Endothelial cell of umbilical vein (primary cell): ENCODE results near the gene DUSP11. TPM values are rescaled to one million over a fixed set of nuclear protein-coding genes. Genes with fewer than 3 reads are reported as not detected.

ENCODE experiments used
- BruUV-seq: library from RNA; stranded (reverse); fragments of 400-500 nt; replicated peaks from 2 replicates; lab custom pipeline; 2021; lab: Mats Ljungman, UMichigan
- CTCF ChIA-PET: fragments of 300-600, 350-600 bp; sonication (Branson Sonifier 250); formaldehyde crosslinking; loops from one replicate; lab custom pipeline; 2021; ENCODE audit warnings: antibody characterized with exemption, inconsistent platforms; lab: Charles Lee
- POLR2A ChIA-PET: fragments of 300-600, 350-600 bp; sonication (Branson Sonifier 250); formaldehyde crosslinking; loops from one replicate; lab custom pipeline; 2021; ENCODE audit warnings: antibody characterized with exemption, inconsistent platforms; lab: Charles Lee
- DNase-seq: peaks from one replicate; pipeline ENCODE4 v3.0.0-alpha.2; 2011; ENCODE audit warnings: low read depth, low spot score
- FAIRE-seq: peaks from 2 replicates; lab custom pipeline; 2011; peaks lifted over from hg19 to GRCh38; lab: Jason Lieb, UNC
- H2AFZ ChIP-seq: 2 replicates; pipeline ENCODE4 v1.6.0; 2012; ENCODE audit warnings: low read depth, low read length, control low read depth, inconsistent platforms
- H3K27ac ChIP-seq: 2 replicates; pipeline ENCODE4 v1.5.1; 2011; ENCODE audit warnings: low read depth, mild to moderate bottlenecking, control low read depth, low read length, moderate library complexity; ENCODE audit not compliant: insufficient read depth
- H3K27me3 ChIP-seq, 2 experiments: 2 replicates each; pipeline versions ENCODE4 v1.6.0 to v1.6.1; 2011; ENCODE audit warnings: low read length in 2 of 2, mixed read lengths in 1 of 2; ENCODE audit not compliant: control insufficient read depth in 2 of 2, insufficient read depth in 2 of 2
- H3K36me3 ChIP-seq, 2 experiments: 2 replicates in 1 of 2; 3 replicates in 1 of 2; pipeline ENCODE4 v1.5.1; 2011; ENCODE audit warnings: low read length in 2 of 2, mild to moderate bottlenecking in 1 of 2, moderate library complexity in 1 of 2; ENCODE audit not compliant: control insufficient read depth in 2 of 2, insufficient read depth in 2 of 2; ENCODE audit errors: extremely low read depth in 1 of 2
- H3K4me1 ChIP-seq: 3 replicates; pipeline ENCODE4 v1.5.1; 2011; ENCODE audit warnings: mild to moderate bottlenecking, low read length; ENCODE audit not compliant: control insufficient read depth, insufficient read depth; ENCODE audit errors: extremely low read depth
- H3K4me2 ChIP-seq: 2 replicates; pipeline ENCODE4 v1.6.1; 2011; ENCODE audit warnings: low read length, control low read depth, mixed read lengths; ENCODE audit not compliant: insufficient read depth
- H3K4me3 ChIP-seq, 3 experiments: fragments of 200-600 bp in 1 of 3; sonication (generic), shearing (Covaris generic) in 1 of 3; replicated peaks in 1 of 3; 2 replicates each; pipeline ENCODE4 v1.5.1; 2011 to 2016; ENCODE audit warnings: control low read depth in 3 of 3, low read length in 3 of 3, mild to moderate bottlenecking in 2 of 3, inconsistent platforms in 1 of 3, low read depth in 1 of 3, moderate library complexity in 1 of 3; ENCODE audit not compliant: insufficient read depth in 1 of 3
- H3K79me2 ChIP-seq: 2 replicates; pipeline ENCODE4 v1.6.0; 2012; ENCODE audit warnings: low read length, inconsistent platforms; ENCODE audit not compliant: control insufficient read depth, insufficient read depth
- H3K9ac ChIP-seq: replicated peaks from 2 replicates; pipeline ENCODE3; 2011; ENCODE audit warnings: low read length, control low read depth; ENCODE audit not compliant: insufficient read depth; ENCODE audit errors: extremely low read depth
- H3K9me1 ChIP-seq: replicated peaks from 3 replicates; pipeline ENCODE4 v1.6.0; 2011; ENCODE audit warnings: mild to moderate bottlenecking, low read length; ENCODE audit not compliant: control insufficient read depth, insufficient read depth; ENCODE audit errors: extremely low read depth
- H3K9me3 ChIP-seq: replicated peaks from 2 replicates; pipeline ENCODE4 v1.5.1; 2012; ENCODE audit warnings: low read length, inconsistent platforms; ENCODE audit not compliant: control insufficient read depth, insufficient read depth
- H4K20me1 ChIP-seq: replicated peaks from 2 replicates; pipeline ENCODE3; 2011; ENCODE audit warnings: mild to moderate bottlenecking, low read length; ENCODE audit not compliant: control insufficient read depth, insufficient read depth; ENCODE audit errors: extremely low read depth
- EZH2 ChIP-seq: IDR thresholded peaks from 2 replicates; pipeline ENCODE4 v1.6.1; 2012; ENCODE audit warnings: borderline replicate concordance, low read depth, mild to moderate bottlenecking, moderate library complexity, low read length, inconsistent platforms; ENCODE audit not compliant: severe bottlenecking
- FOS ChIP-seq: IDR thresholded peaks from 2 replicates; pipeline ENCODE4 v1.6.1; 2011; ENCODE audit warnings: mild to moderate bottlenecking, low read length, moderate library complexity, borderline replicate concordance; ENCODE audit not compliant: insufficient read depth
- GATA2 ChIP-seq: IDR thresholded peaks from 2 replicates; pipeline ENCODE4 v1.7.0; 2011; ENCODE audit warnings: low read depth, mild to moderate bottlenecking, moderate library complexity, mixed read lengths, low read length; ENCODE audit not compliant: insufficient read length, insufficient read depth
- JUN ChIP-seq: IDR thresholded peaks from 2 replicates; pipeline ENCODE4 v1.6.1; 2011; ENCODE audit warnings: borderline replicate concordance, low read depth; ENCODE audit not compliant: insufficient read length, insufficient read depth
- MYC ChIP-seq: IDR thresholded peaks from one replicate; pipeline ENCODE4 v1.6.1; 2011; ENCODE audit warnings: mild to moderate bottlenecking, low read depth, low read length
- POLR2A ChIP-seq: IDR thresholded peaks from 2 replicates; pipeline ENCODE4 v1.6.1; 2012; ENCODE audit warnings: low read depth, mild to moderate bottlenecking, control low read depth, low read length
- POLR2AphosphoS5 ChIP-seq: IDR thresholded peaks from 2 replicates; pipeline ENCODE4 v1.6.1; 2012; ENCODE audit warnings: low read depth, mild to moderate bottlenecking, control low read depth, low read length, moderate library complexity; ENCODE audit not compliant: insufficient read depth
- dilution Hi-C: fragments of 300-500 bp; cut with MboI; formaldehyde crosslinking; loops from one replicate; pipeline ENCODE4 v1.15.0; 2019; ENCODE audit warnings: low sequenced_read_pairs; ENCODE audit not compliant: extremely low pct_ligation_motif_present
- intact Hi-C: fragments of 100-400 bp; cut with micrococcal nuclease; formaldehyde crosslinking; loops from one replicate; pipeline ENCODE4 v1.10.0; 2022
- polyA plus RNA-seq, 4 experiments: library from polyadenylated mRNA; depleted of rRNA in 3 of 4; stranded (reverse) in 3 of 4; unstranded in 1 of 4; fragments of >200 nt; gene quantifications; 2 replicates each; pipeline versions ENCODE4 v1.2.1 to v1.2.3, GENCODE V29; 2011 to 2012; ENCODE audit warnings: missing spikeins in 1 of 4
- total RNA-seq: library from RNA; stranded (reverse); gene quantifications from 2 replicates; pipeline ENCODE4 v1.2.3, GENCODE V29; 2021
- TF ChIP-seq, protein P1 (sequence below), 2 donors: IDR thresholded peaks; 1 replicate in 1 of 2; 2 replicates in 1 of 2; pipeline ENCODE4 v1.5.1; 2011; ENCODE audit warnings: low read length in 2 of 2, mild to moderate bottlenecking in 2 of 2, moderate library complexity in 2 of 2, control low read depth in 1 of 2, inconsistent platforms in 1 of 2, low read depth in 1 of 2; ENCODE audit not compliant: insufficient read depth in 1 of 2; ENCODE audit errors: extremely low read depth in 1 of 2
- TF ChIP-seq, protein P2 (sequence below): IDR thresholded peaks from 2 replicates; pipeline ENCODE4 v1.6.1; 2011; ENCODE audit not compliant: insufficient read depth, insufficient read length

DUSP11 gene
- total and polyA plus RNA-seq, 2 donors (not counting 3 experiments of a cell fraction or from before 2014, with no cell fraction given): 18.6 to 27.0 TPM

DNA sequence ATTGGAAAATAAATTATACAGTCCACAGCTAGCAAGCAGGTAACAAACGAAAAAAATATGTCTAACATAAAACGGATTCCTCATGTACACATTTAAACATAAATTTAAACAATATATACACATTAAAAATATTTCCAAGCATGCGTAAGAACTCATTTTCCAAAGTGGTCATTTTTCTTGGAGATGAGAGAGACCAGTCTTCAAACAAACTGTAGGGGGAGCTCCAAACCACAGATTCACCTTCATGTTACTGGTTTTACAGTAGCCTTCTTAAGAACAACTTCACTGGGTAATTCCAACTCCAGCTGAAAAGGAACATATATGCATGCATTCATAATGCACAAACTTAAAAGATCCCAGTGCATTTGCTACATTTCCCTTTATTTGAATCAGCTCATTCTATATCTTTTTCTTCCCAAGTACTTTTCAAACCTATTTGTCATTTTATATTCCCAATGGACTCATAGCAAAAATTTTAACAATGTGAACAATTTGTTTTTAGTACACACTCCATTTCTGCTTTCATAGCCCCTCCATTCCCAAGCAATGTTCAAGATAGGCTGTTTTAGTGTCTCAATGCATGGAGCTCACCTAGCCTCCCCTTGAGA, 44.1 kb upstream of the DUSP11 start:
- no peaks in the 10 kb centered on the region for H3K36me3 ChIP-seq
- H3K27ac ChIP-seq: no peak overlapping the region
- peaks cover 8% of the 10 kb centered on the region for H3K4me1 ChIP-seq
- no peaks in the 10 kb centered on the region for H4K20me1 ChIP-seq
- no peak for FAIRE-seq
- H3K4me2 ChIP-seq: no peak overlapping the region
- no peak for TF ChIP-seq JUN
- TF ChIP-seq, protein P1, sequence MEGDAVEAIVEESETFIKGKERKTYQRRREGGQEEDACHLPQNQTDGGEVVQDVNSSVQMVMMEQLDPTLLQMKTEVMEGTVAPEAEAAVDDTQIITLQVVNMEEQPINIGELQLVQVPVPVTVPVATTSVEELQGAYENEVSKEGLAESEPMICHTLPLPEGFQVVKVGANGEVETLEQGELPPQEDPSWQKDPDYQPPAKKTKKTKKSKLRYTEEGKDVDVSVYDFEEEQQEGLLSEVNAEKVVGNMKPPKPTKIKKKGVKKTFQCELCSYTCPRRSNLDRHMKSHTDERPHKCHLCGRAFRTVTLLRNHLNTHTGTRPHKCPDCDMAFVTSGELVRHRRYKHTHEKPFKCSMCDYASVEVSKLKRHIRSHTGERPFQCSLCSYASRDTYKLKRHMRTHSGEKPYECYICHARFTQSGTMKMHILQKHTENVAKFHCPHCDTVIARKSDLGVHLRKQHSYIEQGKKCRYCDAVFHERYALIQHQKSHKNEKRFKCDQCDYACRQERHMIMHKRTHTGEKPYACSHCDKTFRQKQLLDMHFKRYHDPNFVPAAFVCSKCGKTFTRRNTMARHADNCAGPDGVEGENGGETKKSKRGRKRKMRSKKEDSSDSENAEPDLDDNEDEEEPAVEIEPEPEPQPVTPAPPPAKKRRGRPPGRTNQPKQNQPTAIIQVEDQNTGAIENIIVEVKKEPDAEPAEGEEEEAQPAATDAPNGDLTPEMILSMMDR (IDR thresholded peaks at IDR 0.05; ENCODE audit: extremely low read depth in 1 of 2, insufficient read depth in 1 of 2, low read depth in 1 of 2, low read length in 2 of 2): peak; percentile 60 to 76
- TF ChIP-seq GATA2: no peak
- no TSS peak for BruUV-seq
- POLR2A ChIA-PET: no interaction called here
- peak; percentile 81 for DNase-seq
- dilution Hi-C loops: no loop called here
- no peaks in the 10 kb centered on the region for H3K9me3 ChIP-seq
- no peak overlapping the region for H3K4me3 ChIP-seq
- no peak overlapping the region for H2AFZ ChIP-seq
- intact Hi-C loops: loop anchor here (1.0 to 10.0 kb wide), 5 partner anchors 323 to 571 kb away; partner anchors contain the start of gene BOLA3
- H3K79me2 ChIP-seq: no peaks in the 10 kb centered on the region
- H3K9me1 ChIP-seq: no peaks in the 10 kb centered on the region
- no peak overlapping the region for H3K9ac ChIP-seq
- H3K27me3 ChIP-seq: peaks cover 14 to 26% of the 10 kb centered on the region in 2 experiments
- CTCF ChIA-PET: interaction anchor here (0.6 to 5.7 kb wide), 34 partner anchors 9 to 708 kb away, joined by 3 to 180 read pairs (median 3); partner anchors contain the start of genes BOLA3, INO80B and MOB1A

DNA sequence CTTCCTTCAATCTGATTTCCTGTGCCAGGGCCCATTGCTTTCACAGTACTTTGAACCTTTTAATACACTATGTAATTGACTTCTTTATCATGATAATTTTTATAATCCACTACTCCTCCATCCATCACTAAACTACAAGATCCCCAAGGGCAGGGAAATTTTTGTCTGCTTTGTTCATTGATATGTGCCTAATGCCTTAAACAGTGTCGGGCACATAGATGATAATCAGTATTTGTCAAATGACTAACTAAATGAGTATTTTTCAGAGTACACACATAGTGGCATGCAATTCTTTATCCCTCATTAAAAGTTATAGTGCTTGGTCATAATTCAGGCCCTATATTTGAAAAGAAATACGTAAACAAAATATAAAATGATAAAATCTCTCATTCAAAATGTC, 43.5 kb upstream of the DUSP11 start:
- Histone ChIP-seq H4K20me1 (no peaks in the 10 kb centered on the region), H3K4me1 (peaks cover 6% of the 10 kb centered on the region), H3K27me3 (peaks cover 14 to 26% of the 10 kb centered on the region in 2 experiments), H2AFZ (no peak overlapping the region), H3K4me3 (no peak overlapping the region), H3K9me1 (no peaks in the 10 kb centered on the region), H3K36me3 (no peaks in the 10 kb centered on the region), H3K4me2 (no peak overlapping the region), H3K9ac (no peak overlapping the region), H3K27ac (no peak overlapping the region), H3K9me3 (no peaks in the 10 kb centered on the region), H3K79me2 (no peaks in the 10 kb centered on the region)
- no TSS peak for BruUV-seq
- ChIA-PET POLR2A (no interaction called here), CTCF (interaction anchor here (0.6 to 5.7 kb wide), 29 partner anchors 8 to 709 kb away, joined by 3 to 180 read pairs (median 3); partner anchors contain the start of gene BOLA3)
- DNase-seq: no peak
- dilution Hi-C loops: no loop called here
- intact Hi-C loops: loop anchor here (10.0 kb wide), 2 partner anchors 431 to 571 kb away; no protein-coding TSS in a partner anchor
- TF ChIP-seq GATA2 (no peak), JUN (no peak), POLR2A (no peak), FOS (no peak), POLR2AphosphoS5 (no peak), EZH2 (no peak), MYC (no peak)
- TF ChIP-seq, protein P2, sequence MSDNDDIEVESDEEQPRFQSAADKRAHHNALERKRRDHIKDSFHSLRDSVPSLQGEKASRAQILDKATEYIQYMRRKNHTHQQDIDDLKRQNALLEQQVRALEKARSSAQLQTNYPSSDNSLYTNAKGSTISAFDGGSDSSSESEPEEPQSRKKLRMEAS: no peak
- TF ChIP-seq, protein P1 (IDR thresholded peaks at IDR 0.05; ENCODE audit: extremely low read depth in 1 of 2, insufficient read depth in 1 of 2, low read depth in 1 of 2, low read length in 2 of 2): no peak
- no peak for FAIRE-seq
